Measurements from ENCODE around the gene SPATA31C1. TPM values are rescaled to one million over a fixed set of nuclear protein-coding genes. Genes with fewer than 3 reads are reported as not detected.
"Not testable (repeated sequence)": the region's sequence is repeated elsewhere in the genome, so short reads cannot be mapped to it uniquely, and the experiment has no call there.

Gene SPATA31C1
- total RNA-seq, 1 experiment from 2014 or later: not detected

DNA sequence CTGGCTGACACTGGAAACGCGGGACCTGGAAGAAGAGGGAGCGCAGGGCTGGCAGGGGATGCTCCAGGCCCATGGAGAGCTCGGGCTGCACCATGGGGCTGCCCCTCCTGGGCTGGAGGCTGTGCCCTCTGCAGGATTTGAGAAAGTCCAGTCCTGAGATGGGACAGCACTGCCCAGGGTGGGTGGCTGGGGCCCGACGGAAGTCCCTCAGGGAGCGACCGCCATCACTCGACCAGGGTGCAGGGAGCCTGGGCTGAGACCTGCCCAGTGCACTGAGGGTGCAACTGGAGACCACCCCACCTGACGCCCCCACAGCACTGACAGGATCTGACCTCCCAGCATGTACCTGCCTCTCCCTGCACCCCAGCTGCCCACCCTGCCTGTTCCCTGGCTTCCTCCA lies 7.1 kb downstream of the SPATA31C1 start:
- not testable (repeated sequence) for DNase-seq (ENCODE audit: low spot score); H3K27ac Mint-ChIP-seq

DNA sequence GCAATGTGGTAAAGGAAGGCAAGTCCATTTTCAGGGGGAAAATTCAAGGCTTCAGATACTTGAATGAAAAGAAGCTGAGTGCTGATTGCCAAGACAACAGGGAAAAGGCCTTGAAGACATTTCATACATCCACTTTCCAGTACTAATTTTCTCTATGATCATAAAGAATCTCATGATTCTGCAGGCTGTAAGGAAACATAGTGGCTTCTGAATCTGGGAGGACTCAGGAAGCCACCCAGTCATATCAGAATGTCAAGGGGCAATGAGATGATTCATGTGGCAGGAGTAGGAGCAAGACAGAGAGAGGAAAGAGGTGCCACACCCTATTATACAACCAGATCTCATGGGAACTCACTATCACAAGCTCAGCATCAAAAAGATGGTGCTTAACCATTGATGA lies 11.4 kb downstream of the SPATA31C1 start:
- H3K27ac Mint-ChIP-seq; POLR2A ChIA-PET; H3K9me3 Mint-ChIP-seq; H3K27me3 Mint-ChIP-seq (ENCODE audit: low read depth); CTCF ChIA-PET; ATAC-seq; H3K36me3 Mint-ChIP-seq; DNase-seq (ENCODE audit: low spot score); H3K4me1 Mint-ChIP-seq; H3K4me3 Mint-ChIP-seq: not testable (repeated sequence)

More for the DNA sequence above, 7.1 kb downstream of the SPATA31C1 start:
- H3K36me3 Mint-ChIP-seq; H3K4me3 Mint-ChIP-seq; CTCF ChIA-PET; ATAC-seq; H3K9me3 Mint-ChIP-seq; POLR2A ChIA-PET; H3K4me1 Mint-ChIP-seq; H3K27me3 Mint-ChIP-seq (ENCODE audit: low read depth): not testable (repeated sequence)

DNA sequence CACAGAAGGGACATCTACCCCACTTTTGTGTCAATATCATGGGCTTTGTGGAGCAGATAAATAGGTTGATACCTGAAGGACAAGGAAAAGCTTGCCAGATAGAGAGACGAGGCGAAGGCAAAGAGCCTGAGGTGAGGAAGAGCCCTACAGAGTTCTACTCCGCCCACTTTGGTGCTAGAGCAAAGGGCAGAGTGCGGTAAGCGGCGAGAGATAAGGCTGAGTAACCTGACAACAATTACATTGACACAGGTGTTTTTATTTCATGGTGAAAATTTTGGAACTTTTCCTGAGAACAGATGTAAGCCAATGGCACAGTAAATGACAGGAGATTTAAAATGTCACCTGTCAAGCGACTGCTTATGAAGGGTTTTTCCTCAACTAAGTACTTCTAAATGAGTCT lies 16.7 kb downstream of the SPATA31C1 start:
- H3K27me3 Mint-ChIP-seq (ENCODE audit: low read depth); DNase-seq (ENCODE audit: low spot score); H3K36me3 Mint-ChIP-seq; H3K4me3 Mint-ChIP-seq; ATAC-seq; CTCF ChIA-PET; H3K4me1 Mint-ChIP-seq; H3K9me3 Mint-ChIP-seq; H3K27ac Mint-ChIP-seq; POLR2A ChIA-PET: not testable (repeated sequence)

DNA sequence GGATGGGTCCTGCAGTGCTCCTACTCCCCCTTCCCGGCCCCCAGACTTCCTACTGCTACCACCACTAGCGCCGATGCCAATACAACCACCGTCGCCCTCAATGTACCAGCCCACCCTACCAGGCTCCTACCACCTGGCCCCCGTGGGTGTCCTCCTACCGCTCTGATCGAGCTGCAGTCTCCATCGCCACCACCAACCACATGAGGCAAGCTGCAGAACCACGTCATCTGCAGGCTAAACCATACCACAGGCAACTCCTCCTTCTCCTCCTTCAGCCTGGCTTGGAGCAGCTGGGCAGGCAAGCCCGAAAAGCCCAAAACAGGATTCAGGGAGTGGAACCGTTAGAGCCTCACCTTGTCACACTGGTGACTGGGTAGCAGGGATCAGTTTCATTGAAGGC lies 19.6 kb downstream of the SPATA31C1 start:
- DNase-seq (ENCODE audit: low spot score); H3K4me3 Mint-ChIP-seq; H3K4me1 Mint-ChIP-seq; ATAC-seq; H3K27ac Mint-ChIP-seq; CTCF ChIA-PET; H3K27me3 Mint-ChIP-seq (ENCODE audit: low read depth); H3K36me3 Mint-ChIP-seq; POLR2A ChIA-PET; H3K9me3 Mint-ChIP-seq: not testable (repeated sequence)

DNA sequence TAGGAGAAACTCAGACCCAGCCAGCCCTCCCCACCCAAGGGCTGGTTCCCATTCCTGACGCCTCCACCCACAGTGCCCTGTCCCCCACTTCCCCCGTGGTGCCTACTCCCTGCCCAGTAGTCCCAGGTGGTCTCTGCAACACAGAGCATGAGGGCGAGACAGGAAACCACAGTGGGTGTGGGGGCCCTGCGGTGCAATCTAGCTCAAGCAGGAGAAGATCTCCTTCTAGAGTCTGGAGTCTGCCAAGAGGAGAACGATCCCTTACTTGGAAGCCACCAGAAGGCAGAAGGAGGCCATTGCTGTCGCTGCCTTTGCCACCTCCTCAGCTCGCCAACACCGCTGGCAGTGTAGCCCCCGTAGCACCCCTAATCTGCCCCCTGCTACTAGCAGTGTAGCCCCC lies 20.2 kb downstream of the SPATA31C1 start:
- POLR2A ChIA-PET; H3K27ac Mint-ChIP-seq; DNase-seq (ENCODE audit: low spot score); ATAC-seq; H3K4me3 Mint-ChIP-seq; H3K27me3 Mint-ChIP-seq (ENCODE audit: low read depth); H3K4me1 Mint-ChIP-seq; H3K9me3 Mint-ChIP-seq; H3K36me3 Mint-ChIP-seq; CTCF ChIA-PET: not testable (repeated sequence)

DNA sequence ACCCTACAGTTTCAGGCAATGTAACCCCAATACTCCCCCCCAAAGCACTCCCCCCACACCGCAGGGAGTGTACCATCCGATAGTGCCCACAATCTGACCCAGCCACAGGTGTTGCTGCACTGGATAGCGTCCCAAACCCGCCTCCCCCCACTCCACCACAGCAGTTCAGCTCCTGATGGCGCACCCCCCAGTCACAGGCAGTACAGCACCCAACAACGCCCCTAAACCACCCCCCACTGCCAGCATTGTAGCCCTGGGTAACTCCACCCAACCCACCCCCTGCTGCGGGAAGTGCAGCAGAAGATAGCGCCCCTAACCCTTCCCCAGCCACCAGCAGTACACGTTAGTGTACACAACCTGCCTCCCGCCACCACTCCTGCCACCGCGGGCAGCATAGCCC lies 20.6 kb downstream of the SPATA31C1 start:
- DNase-seq (ENCODE audit: low spot score); H3K36me3 Mint-ChIP-seq; CTCF ChIA-PET; POLR2A ChIA-PET; H3K4me1 Mint-ChIP-seq; H3K27me3 Mint-ChIP-seq (ENCODE audit: low read depth); H3K27ac Mint-ChIP-seq; H3K9me3 Mint-ChIP-seq; ATAC-seq; H3K4me3 Mint-ChIP-seq: not testable (repeated sequence)

DNA sequence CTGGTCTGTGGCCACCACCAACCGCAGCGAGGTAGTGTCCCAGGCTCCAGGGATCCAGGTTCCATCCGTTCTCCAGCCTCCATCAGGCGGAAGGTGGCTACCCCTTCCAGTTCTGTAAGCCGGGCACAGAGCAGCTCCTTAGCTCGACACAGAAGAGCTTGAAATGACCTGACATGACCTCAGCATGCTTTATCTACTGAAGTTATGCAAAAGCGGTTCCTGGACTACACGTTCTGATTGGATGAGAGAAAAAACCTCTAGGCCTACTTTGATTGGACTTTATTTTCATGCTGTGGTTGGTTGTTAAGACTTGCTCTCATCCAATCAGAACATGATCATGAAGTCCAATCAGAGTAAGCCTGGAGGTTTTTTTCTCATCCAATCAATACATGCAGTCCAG lies 21.3 kb downstream of the SPATA31C1 start:
- H3K4me1 Mint-ChIP-seq; POLR2A ChIA-PET; ATAC-seq; H3K4me3 Mint-ChIP-seq; DNase-seq (ENCODE audit: low spot score); H3K27me3 Mint-ChIP-seq (ENCODE audit: low read depth); H3K36me3 Mint-ChIP-seq; CTCF ChIA-PET; H3K27ac Mint-ChIP-seq; H3K9me3 Mint-ChIP-seq: not testable (repeated sequence)

DNA sequence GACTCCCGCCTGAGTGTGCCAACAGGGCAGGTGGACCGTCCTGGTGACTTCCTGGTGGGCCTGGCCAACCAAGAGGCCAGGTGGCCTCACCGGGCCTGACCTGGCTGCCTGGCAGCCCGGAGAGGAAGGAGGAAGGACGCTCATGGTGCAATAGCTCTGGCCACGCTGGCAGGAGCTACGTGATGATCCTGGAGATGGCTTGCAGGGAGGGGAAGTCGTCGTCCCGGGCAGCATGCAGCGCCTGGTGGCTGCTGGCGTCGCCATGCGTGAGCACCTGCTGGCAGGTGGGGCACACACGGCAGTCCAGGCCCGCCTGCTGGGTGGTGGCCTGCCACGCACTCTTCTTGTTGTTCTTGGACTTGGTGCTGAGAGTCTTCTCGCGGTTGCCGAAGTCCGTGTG lies 26.3 kb downstream of the SPATA31C1 start:
- no peaks in the 10 kb centered on the region for H3K4me1 Mint-ChIP-seq
- CTCF ChIA-PET: no interaction called here
- H3K9me3 Mint-ChIP-seq: no peaks in the 10 kb centered on the region
- ATAC-seq (no peak), DNase-seq (ENCODE audit: low spot score) (no peak)
- no peaks in the 10 kb centered on the region for H3K27me3 Mint-ChIP-seq (ENCODE audit: low read depth)
- no peak overlapping the region for H3K27ac Mint-ChIP-seq
- H3K4me3 Mint-ChIP-seq: no peak overlapping the region
- no peaks in the 10 kb centered on the region for H3K36me3 Mint-ChIP-seq
- POLR2A ChIA-PET: no interaction called here
- no peak for TF ChIP-seq ZNF317 (CRISPR knock-in tag; IDR thresholded peaks at IDR 0.05; ENCODE audit: borderline replicate concordance, low read depth)
- TF ChIP-seq JAZF1 (CRISPR knock-in tag; IDR thresholded peaks at IDR 0.05): no peak
- TF ChIP-seq NFATC4 (CRISPR knock-in tag; IDR thresholded peaks at IDR 0.05): no peak
- no peak for TF ChIP-seq GABPB1 (CRISPR knock-in tag; IDR thresholded peaks at IDR 0.05)
- TF ChIP-seq, protein P1, sequence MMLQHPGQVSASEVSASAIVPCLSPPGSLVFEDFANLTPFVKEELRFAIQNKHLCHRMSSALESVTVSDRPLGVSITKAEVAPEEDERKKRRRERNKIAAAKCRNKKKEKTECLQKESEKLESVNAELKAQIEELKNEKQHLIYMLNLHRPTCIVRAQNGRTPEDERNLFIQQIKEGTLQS (CRISPR knock-in tag; conservative IDR thresholded peaks at IDR 0.05): no peak
- no peak for TF ChIP-seq FOXK1 (CRISPR knock-in tag; IDR thresholded peaks at IDR 0.05)
- TF ChIP-seq, protein P2, sequence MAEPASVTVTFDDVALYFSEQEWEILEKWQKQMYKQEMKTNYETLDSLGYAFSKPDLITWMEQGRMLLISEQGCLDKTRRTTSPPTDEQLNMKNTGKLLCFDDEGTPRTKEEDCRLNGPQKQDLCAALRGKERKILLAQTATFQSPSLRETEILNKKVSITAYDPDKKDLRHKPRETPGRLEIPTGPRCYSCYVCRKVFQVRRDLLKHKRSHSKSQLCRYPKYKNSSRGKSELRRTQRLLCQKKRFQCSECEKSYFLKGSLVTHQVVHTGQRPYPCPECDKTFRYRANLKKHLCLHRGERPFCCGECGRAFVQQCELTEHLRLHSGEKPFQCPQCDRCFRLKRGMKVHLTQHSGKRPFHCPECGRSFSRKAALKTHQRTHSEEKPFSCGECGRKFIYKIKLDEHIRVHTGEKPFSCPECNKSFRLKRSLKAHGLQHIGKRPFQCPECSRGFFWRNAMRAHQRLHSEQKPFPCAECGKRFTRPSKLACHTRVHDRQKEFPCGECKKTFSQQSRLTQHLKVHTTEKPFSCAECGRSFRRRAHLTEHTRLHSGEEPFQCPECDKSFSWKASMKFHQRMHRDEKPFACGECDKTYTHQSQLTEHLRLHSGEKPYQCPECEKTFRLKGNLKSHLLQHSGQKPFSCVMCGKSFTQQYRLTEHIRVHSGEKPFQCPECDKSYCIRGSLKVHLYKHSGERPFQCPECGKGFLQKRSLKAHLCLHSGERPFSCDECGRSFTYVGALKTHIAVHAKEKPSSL (CRISPR knock-in tag; conservative IDR thresholded peaks at IDR 0.05): no peak
- TF ChIP-seq GRHL2 (CRISPR knock-in tag; IDR thresholded peaks at IDR 0.05; ENCODE audit: insufficient replicate concordance, severe bottlenecking): no peak
- TF ChIP-seq, protein P3, sequence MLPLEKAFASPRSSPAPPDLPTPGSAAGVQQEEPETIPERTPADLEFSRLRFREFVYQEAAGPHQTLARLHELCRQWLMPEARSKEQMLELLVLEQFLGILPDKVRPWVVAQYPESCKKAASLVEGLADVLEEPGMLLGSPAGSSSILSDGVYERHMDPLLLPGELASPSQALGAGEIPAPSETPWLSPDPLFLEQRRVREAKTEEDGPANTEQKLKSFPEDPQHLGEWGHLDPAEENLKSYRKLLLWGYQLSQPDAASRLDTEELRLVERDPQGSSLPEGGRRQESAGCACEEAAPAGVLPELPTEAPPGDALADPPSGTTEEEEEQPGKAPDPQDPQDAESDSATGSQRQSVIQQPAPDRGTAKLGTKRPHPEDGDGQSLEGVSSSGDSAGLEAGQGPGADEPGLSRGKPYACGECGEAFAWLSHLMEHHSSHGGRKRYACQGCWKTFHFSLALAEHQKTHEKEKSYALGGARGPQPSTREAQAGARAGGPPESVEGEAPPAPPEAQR (CRISPR knock-in tag; IDR thresholded peaks at IDR 0.05): no peak
- TF ChIP-seq, protein P4, sequence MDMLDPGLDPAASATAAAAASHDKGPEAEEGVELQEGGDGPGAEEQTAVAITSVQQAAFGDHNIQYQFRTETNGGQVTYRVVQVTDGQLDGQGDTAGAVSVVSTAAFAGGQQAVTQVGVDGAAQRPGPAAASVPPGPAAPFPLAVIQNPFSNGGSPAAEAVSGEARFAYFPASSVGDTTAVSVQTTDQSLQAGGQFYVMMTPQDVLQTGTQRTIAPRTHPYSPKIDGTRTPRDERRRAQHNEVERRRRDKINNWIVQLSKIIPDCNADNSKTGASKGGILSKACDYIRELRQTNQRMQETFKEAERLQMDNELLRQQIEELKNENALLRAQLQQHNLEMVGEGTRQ (CRISPR knock-in tag; IDR thresholded peaks at IDR 0.05): no peak
- TF ChIP-seq, protein P5, sequence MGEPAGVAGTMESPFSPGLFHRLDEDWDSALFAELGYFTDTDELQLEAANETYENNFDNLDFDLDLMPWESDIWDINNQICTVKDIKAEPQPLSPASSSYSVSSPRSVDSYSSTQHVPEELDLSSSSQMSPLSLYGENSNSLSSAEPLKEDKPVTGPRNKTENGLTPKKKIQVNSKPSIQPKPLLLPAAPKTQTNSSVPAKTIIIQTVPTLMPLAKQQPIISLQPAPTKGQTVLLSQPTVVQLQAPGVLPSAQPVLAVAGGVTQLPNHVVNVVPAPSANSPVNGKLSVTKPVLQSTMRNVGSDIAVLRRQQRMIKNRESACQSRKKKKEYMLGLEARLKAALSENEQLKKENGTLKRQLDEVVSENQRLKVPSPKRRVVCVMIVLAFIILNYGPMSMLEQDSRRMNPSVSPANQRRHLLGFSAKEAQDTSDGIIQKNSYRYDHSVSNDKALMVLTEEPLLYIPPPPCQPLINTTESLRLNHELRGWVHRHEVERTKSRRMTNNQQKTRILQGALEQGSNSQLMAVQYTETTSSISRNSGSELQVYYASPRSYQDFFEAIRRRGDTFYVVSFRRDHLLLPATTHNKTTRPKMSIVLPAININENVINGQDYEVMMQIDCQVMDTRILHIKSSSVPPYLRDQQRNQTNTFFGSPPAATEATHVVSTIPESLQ (CRISPR knock-in tag; IDR thresholded peaks at IDR 0.05): no peak

Data from WTC11 (cell line).